ENCODE results near the gene FBXL7. TPM values are rescaled to one million over a fixed set of nuclear protein-coding genes. Genes with fewer than 3 reads are reported as not detected.
A peak's percentile ranks its signal among the peaks of the same experiment; 100 is the strongest.

FBXL7 gene
- total RNA-seq, 4 donors from 2014 or later, result 5.7 to 47.4 (median 6.3) TPM

GRCh38 chr5:15899481-15899880, 399.5 kb downstream of the FBXL7 start:
- no peak for TF ChIP-seq POLR2A (IDR thresholded peaks at IDR 0.05)
- TF ChIP-seq CTCF (IDR thresholded peaks at IDR 0.05), result no peak
- H3K27me3 ChIP-seq, result no peaks in the 10 kb centered on the region
- H3K4me3 ChIP-seq, result no peak overlapping the region
- H3K9me3 ChIP-seq, result no peaks in the 10 kb centered on the region
- H3K4me1 ChIP-seq, result peaks cover 0 to 19% (median 4%) of the 10 kb centered on the region in 4 donors
- 84 to 100% methylated on average over 1 of the region's 1 CpG for WGBS, 2 donors (ENCODE audit: low coverage in 1 of 2)
- in situ Hi-C loops (cut with MboI; ENCODE audit: low pct_ligation_motif_present in 1 of 4, low pct_unique_long_range_greater_than_20kb in 1 of 4, low sequenced_read_pairs in 3 of 4) (no loop called here), intact Hi-C loops (cut with DNase I; ENCODE audit: low total_unique reads) (no loop called here)
- no peaks in the 10 kb centered on the region for H3K36me3 ChIP-seq
- H3K27ac ChIP-seq, result no peak overlapping the region
- no peak for DNase-seq

- WGBS, 2 donors (ENCODE audit: low coverage in 1 of 2), result 41 to 65% methylated on average over 2 of the region's 2 CpGs
- peaks cover 0 to 19% (median 4%) of the 10 kb centered on the region in 4 donors for H3K4me1 ChIP-seq
- in situ Hi-C loops (cut with MboI; ENCODE audit: low pct_ligation_motif_present in 1 of 4, low pct_unique_long_range_greater_than_20kb in 1 of 4, low sequenced_read_pairs in 3 of 4), result no loop called here
- intact Hi-C loops (cut with DNase I; ENCODE audit: low total_unique reads), result no loop called here
- TF ChIP-seq CTCF (IDR thresholded peaks at IDR 0.05), result no peak
- TF ChIP-seq POLR2AphosphoS5 (IDR thresholded peaks at IDR 0.05), result no peak
- TF ChIP-seq EP300 (IDR thresholded peaks at IDR 0.05; ENCODE audit: low read depth), result no peak
- no peak for TF ChIP-seq POLR2A (IDR thresholded peaks at IDR 0.05)
- H3K27ac ChIP-seq, result no peak overlapping the region
- H3K36me3 ChIP-seq, result no peaks in the 10 kb centered on the region
- H3K27me3 ChIP-seq, result no peaks in the 10 kb centered on the region
- DNase-seq, result no peak
- H3K4me3 ChIP-seq, result no peak overlapping the region
- H3K9me3 ChIP-seq, result no peaks in the 10 kb centered on the region
Measured at GRCh38 chr5:15901151-15901550, 401.2 kb downstream of the FBXL7 start.

- H3K27ac ChIP-seq, result peak overlapping the region in 1 of 4 donors; percentile 12
- H3K27me3 ChIP-seq, result no peaks in the 10 kb centered on the region
- WGBS, 2 donors (ENCODE audit: low coverage in 1 of 2), result 52 to 64% methylated on average over 3 to 6 of the region's 6 CpGs
- DNase-seq, result no peak
- no peak for TF ChIP-seq EP300 (IDR thresholded peaks at IDR 0.05; ENCODE audit: low read depth)
- TF ChIP-seq POLR2AphosphoS5 (IDR thresholded peaks at IDR 0.05), result no peak
- H3K36me3 ChIP-seq, result no peaks in the 10 kb centered on the region
- H3K9me3 ChIP-seq, result no peaks in the 10 kb centered on the region
- peaks cover 0 to 19% (median 4%) of the 10 kb centered on the region in 4 donors for H3K4me1 ChIP-seq
- no peak overlapping the region for H3K4me3 ChIP-seq
- in situ Hi-C loops (cut with MboI; ENCODE audit: low pct_ligation_motif_present in 1 of 4, low pct_unique_long_range_greater_than_20kb in 1 of 4, low sequenced_read_pairs in 3 of 4), result no loop called here
- intact Hi-C loops (cut with DNase I; ENCODE audit: low total_unique reads), result no loop called here
Measured at GRCh38 chr5:15902066-15902465, 402.1 kb downstream of the FBXL7 start.

- no peak for TF ChIP-seq EP300 (IDR thresholded peaks at IDR 0.05; ENCODE audit: low read depth)
- no peak for TF ChIP-seq POLR2A (IDR thresholded peaks at IDR 0.05)
- no peak for TF ChIP-seq CTCF (IDR thresholded peaks at IDR 0.05)
- TF ChIP-seq POLR2AphosphoS5 (IDR thresholded peaks at IDR 0.05), result no peak
- no peaks in the 10 kb centered on the region for H3K36me3 ChIP-seq
- H3K9me3 ChIP-seq, result no peaks in the 10 kb centered on the region
- intact Hi-C loops (cut with DNase I; ENCODE audit: low total_unique reads), result no loop called here
- peaks cover 0 to 19% (median 3%) of the 10 kb centered on the region in 4 donors for H3K4me1 ChIP-seq
- no peaks in the 10 kb centered on the region for H3K27me3 ChIP-seq
- 66 to 75% methylated on average over 2 of the region's 2 CpGs for WGBS, 2 donors (ENCODE audit: low coverage in 1 of 2)
- no peak overlapping the region for H3K4me3 ChIP-seq
- no peak for DNase-seq
- in situ Hi-C loops (cut with MboI; ENCODE audit: low pct_ligation_motif_present in 1 of 4, low pct_unique_long_range_greater_than_20kb in 1 of 4, low sequenced_read_pairs in 3 of 4), result no loop called here
- peak overlapping the region; percentile 6 to 35 (median 26) for H3K27ac ChIP-seq
Measured at GRCh38 chr5:15904899-15905830, 405.2 kb downstream of the FBXL7 start.

Data from transverse colon (tissue), 4 donors.